Stromal cell of bone marrow (primary cell): ENCODE results near the gene SNX25.
"Not testable (repeated sequence)": the region's sequence is repeated elsewhere in the genome, so short reads cannot be mapped to it uniquely, and the experiment has no call there.

Experiments
- DNase-seq: peaks from one replicate; pipeline ENCODE4 v3.0.0-alpha.2; 2012; ENCODE audit warnings: low read depth

SNX25 gene

GRCh38 chr4:185209031-185209851 lies at the start of gene SNX25:
TSS of gene SNX25 (plus strand) at chr4:185209598. CDS start at chr4:185209827, 229 bp downstream.
- DNase-seq = no peak

GRCh38 chr4:185165605-185166063 lies 43.8 kb upstream of the SNX25 start:
- peak; percentile 48 for DNase-seq

- DNase-seq = no peak
Observed at GRCh38 chr4:185167234-185167633, 42.2 kb upstream of the SNX25 start.

- no peak for DNase-seq
Observed at GRCh38 chr4:185171373-185172071, 37.9 kb upstream of the SNX25 start.

GRCh38 chr4:185179488-185179887 lies 29.9 kb upstream of the SNX25 start:
- no peak for DNase-seq

- DNase-seq = no peak
Observed at GRCh38 chr4:185182239-185182638, 27.2 kb upstream of the SNX25 start.

GRCh38 chr4:185183622-185184281 lies 25.6 kb upstream of the SNX25 start:
- peak; percentile 80 for DNase-seq

- no peak for DNase-seq
Observed at GRCh38 chr4:185186769-185187168, 22.6 kb upstream of the SNX25 start.

- no peak for DNase-seq
Observed at GRCh38 chr4:185189606-185190305, 19.6 kb upstream of the SNX25 start.

- no peak for DNase-seq
Observed at GRCh38 chr4:185190306-185190856, 19.0 kb upstream of the SNX25 start.

GRCh38 chr4:185192059-185192458 lies 17.3 kb upstream of the SNX25 start:
- no peak for DNase-seq

GRCh38 chr4:185194924-185195888 lies 14.2 kb upstream of the SNX25 start:
- DNase-seq = no peak

- no peak for DNase-seq
Observed at GRCh38 chr4:185196437-185196836, 13.0 kb upstream of the SNX25 start.

GRCh38 chr4:185198189-185198588 lies 11.2 kb upstream of the SNX25 start:
- DNase-seq = not testable (repeated sequence)

GRCh38 chr4:185201977-185202962 lies 7.1 kb upstream of the SNX25 start:
- DNase-seq = peak; percentile 21

- DNase-seq = no peak
Observed at GRCh38 chr4:185202984-185203485, 6.4 kb upstream of the SNX25 start.

- peak; percentile 87 for DNase-seq
Observed at GRCh38 chr4:185203486-185204237, 5.7 kb upstream of the SNX25 start, which contains the start of gene CFAP97. TSS of gene CFAP97 (minus strand) at chr4:185204000. CDS start at chr4:185191196, 12,804 bp downstream.

- no peak for DNase-seq
Observed at GRCh38 chr4:185204238-185204910, 5.0 kb upstream of the SNX25 start.
